H1 (cell line): Measurements from ENCODE around the gene C2orf78. TPM values are rescaled to one million over a fixed set of nuclear protein-coding genes. Genes with fewer than 3 reads are reported as not detected.

Source experiments
- SIN3A ChIP-seq, 2 experiments: IDR thresholded peaks in 1 of 2; conservative IDR thresholded peaks in 1 of 2; 2 replicates each; pipeline ENCODE4 v1.6.1; 2011 to 2012; ENCODE audit warnings: low read length in 2 of 2, improper control_type of control experiment in 1 of 2, low read depth in 1 of 2, mild to moderate bottlenecking in 1 of 2
- polyA plus RNA-seq, 7 experiments: library from polyadenylated mRNA; depleted of rRNA in 3 of 7; stranded (reverse) in 5 of 7; unstranded in 2 of 7; fragments of >200 nt in 5 of 7; fragments of 200-250 nt in 2 of 7; gene quantifications; 1 replicate in 5 of 7; 2 replicates in 1 of 7; 4 replicates in 1 of 7; pipeline versions ENCODE4 v1.2.1 to v1.2.3, GENCODE V29; 2011 to 2013; ENCODE audit warnings: missing spikeins in 2 of 7, mixed read lengths in 2 of 7
- total RNA-seq: library from RNA; stranded (reverse); fragmentation: NEBNext Ultra II Directional; extraction: Animal tissue kit (Norgen Biotek cat#: 25700); gene quantifications from 2 replicates; pipeline ENCODE4 v1.2.1, GENCODE V29; 2021
- TF ChIP-seq, protein P1 (sequence below), 3 experiments: IDR thresholded peaks; 1 replicate in 2 of 3; 2 replicates in 1 of 3; pipeline versions ENCODE4 v1.5.1 to v1.6.1; 2011; ENCODE audit warnings: low read length in 3 of 3, mild to moderate bottlenecking in 3 of 3, inconsistent platforms in 2 of 3, low read depth in 1 of 3, moderate library complexity in 1 of 3; ENCODE audit not compliant: insufficient read depth in 1 of 3; ENCODE audit errors: control extremely low read depth in 1 of 3

The C2orf78 gene
- total and polyA plus RNA-seq, 2 of the 8 experiments (the other 6 are each of a cell fraction or from before 2014, with no cell fraction given), result 0.39 to 0.89 TPM

GRCh38 chr2:73841912-73842738 lies 58.1 kb downstream of the C2orf78 start (continued):
- no peak for TF ChIP-seq SIN3A (conservative IDR thresholded peaks at IDR 0.05 in 1 of 2, IDR thresholded peaks at IDR 0.05 in 1 of 2; ENCODE audit: low read depth in 1 of 2, low read length in 2 of 2)
- TF ChIP-seq, protein P1, sequence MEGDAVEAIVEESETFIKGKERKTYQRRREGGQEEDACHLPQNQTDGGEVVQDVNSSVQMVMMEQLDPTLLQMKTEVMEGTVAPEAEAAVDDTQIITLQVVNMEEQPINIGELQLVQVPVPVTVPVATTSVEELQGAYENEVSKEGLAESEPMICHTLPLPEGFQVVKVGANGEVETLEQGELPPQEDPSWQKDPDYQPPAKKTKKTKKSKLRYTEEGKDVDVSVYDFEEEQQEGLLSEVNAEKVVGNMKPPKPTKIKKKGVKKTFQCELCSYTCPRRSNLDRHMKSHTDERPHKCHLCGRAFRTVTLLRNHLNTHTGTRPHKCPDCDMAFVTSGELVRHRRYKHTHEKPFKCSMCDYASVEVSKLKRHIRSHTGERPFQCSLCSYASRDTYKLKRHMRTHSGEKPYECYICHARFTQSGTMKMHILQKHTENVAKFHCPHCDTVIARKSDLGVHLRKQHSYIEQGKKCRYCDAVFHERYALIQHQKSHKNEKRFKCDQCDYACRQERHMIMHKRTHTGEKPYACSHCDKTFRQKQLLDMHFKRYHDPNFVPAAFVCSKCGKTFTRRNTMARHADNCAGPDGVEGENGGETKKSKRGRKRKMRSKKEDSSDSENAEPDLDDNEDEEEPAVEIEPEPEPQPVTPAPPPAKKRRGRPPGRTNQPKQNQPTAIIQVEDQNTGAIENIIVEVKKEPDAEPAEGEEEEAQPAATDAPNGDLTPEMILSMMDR (IDR thresholded peaks at IDR 0.05; ENCODE audit: control extremely low read depth in 1 of 3, insufficient read depth in 1 of 3, low read depth in 1 of 3, low read length in 3 of 3), result no peak
